Activated CD4-positive, alpha-beta T cell treated with anti-CD3 and anti-CD28 coated beads, Interleukin-2, amount 10 ng/mL, durations not matched to agents 24 days and 14 days (primary cell): ENCODE data around the gene HADH. TPM values are rescaled to one million over a fixed set of nuclear protein-coding genes. Genes with fewer than 3 reads are reported as not detected.
"Not testable (repeated sequence)": the region's sequence is repeated elsewhere in the genome, so short reads cannot be mapped to it uniquely, and the experiment has no call there.

Experiments used
- DNase-seq: peaks from one replicate; pipeline ENCODE4 v3.0.0; 2022
- H3K27ac Mint-ChIP-seq: one replicate; pipeline ENCODE4 v1.8.0; 2022; ENCODE audit warnings: mild to moderate bottlenecking, mixed read lengths
- H3K27me3 Mint-ChIP-seq: one replicate; pipeline ENCODE4 v1.8.0; 2022; ENCODE audit warnings: mixed read lengths
- H3K36me3 Mint-ChIP-seq: one replicate; pipeline ENCODE4 v1.8.0; 2022; ENCODE audit warnings: low read depth, mild to moderate bottlenecking, mixed read lengths
- H3K4me1 Mint-ChIP-seq: one replicate; pipeline ENCODE4 v1.8.0; 2021; ENCODE audit warnings: mixed read lengths
- H3K4me3 Mint-ChIP-seq: one replicate; pipeline ENCODE4 v1.8.0; 2022; ENCODE audit warnings: mild to moderate bottlenecking, moderate library complexity, mixed read lengths
- H3K9me3 Mint-ChIP-seq: one replicate; pipeline ENCODE4 v1.8.0; 2021; ENCODE audit warnings: mixed read lengths
- intact Hi-C: fragments of 100-400 bp; cut with micrococcal nuclease; formaldehyde crosslinking; loops from one replicate; pipeline ENCODE4 v1.15.1; 2023
- total RNA-seq: library from RNA; stranded (reverse); gene quantifications from 2 replicates; pipeline ENCODE4 v1.2.3, GENCODE V29; 2022

Gene HADH
- total RNA-seq, 1 donor from 2014 or later, result 37.2 TPM

- Mint-ChIP-seq H3K4me3 (no peak overlapping the region), H3K27me3 (no peaks in the 10 kb centered on the region), H3K27ac (no peak overlapping the region), H3K36me3 (peaks cover 24% of the 10 kb centered on the region), H3K4me1 (peaks cover 17% of the 10 kb centered on the region), H3K9me3 (peaks cover 7% of the 10 kb centered on the region)
- DNase-seq, result no peak
- intact Hi-C loops, result no loop called here
Measured at GRCh38 chr4:108004646-108005045, 15.0 kb downstream of the HADH start.

- intact Hi-C loops, result no loop called here
- H3K9me3 Mint-ChIP-seq, result peaks cover 3% of the 10 kb centered on the region
- DNase-seq, result no peak
- H3K4me1 Mint-ChIP-seq, result peaks cover 17% of the 10 kb centered on the region
- H3K4me3 Mint-ChIP-seq, result no peak overlapping the region
- no peak overlapping the region for H3K27ac Mint-ChIP-seq
- H3K27me3 Mint-ChIP-seq, result no peaks in the 10 kb centered on the region
- H3K36me3 Mint-ChIP-seq, result peaks cover 21% of the 10 kb centered on the region
Measured at GRCh38 chr4:108005807-108006206, 16.1 kb downstream of the HADH start.

GRCh38 chr4:108006361-108006760 lies 16.7 kb downstream of the HADH start:
- peaks cover 14% of the 10 kb centered on the region for H3K4me1 Mint-ChIP-seq
- no peaks in the 10 kb centered on the region for H3K27me3 Mint-ChIP-seq
- H3K27ac Mint-ChIP-seq, result no peak overlapping the region
- H3K4me3 Mint-ChIP-seq, result no peak overlapping the region
- intact Hi-C loops, result no loop called here
- no peaks in the 10 kb centered on the region for H3K9me3 Mint-ChIP-seq
- DNase-seq, result no peak
- H3K36me3 Mint-ChIP-seq, result peaks cover 21% of the 10 kb centered on the region

- intact Hi-C loops, result no loop called here
- no peak overlapping the region for H3K27ac Mint-ChIP-seq
- DNase-seq, result no peak
- peaks cover 15% of the 10 kb centered on the region for H3K4me1 Mint-ChIP-seq
- H3K4me3 Mint-ChIP-seq, result no peak overlapping the region
- H3K27me3 Mint-ChIP-seq, result no peaks in the 10 kb centered on the region
- H3K36me3 Mint-ChIP-seq, result peaks cover 28% of the 10 kb centered on the region
- H3K9me3 Mint-ChIP-seq, result no peaks in the 10 kb centered on the region
Measured at GRCh38 chr4:108007984-108008383, 18.3 kb downstream of the HADH start.

GRCh38 chr4:108008721-108009120 lies 19.0 kb downstream of the HADH start:
- Mint-ChIP-seq H3K9me3 (no peaks in the 10 kb centered on the region), H3K27me3 (no peaks in the 10 kb centered on the region), H3K27ac (no peak overlapping the region), H3K4me3 (no peak overlapping the region), H3K36me3 (peaks cover 29% of the 10 kb centered on the region), H3K4me1 (peaks cover 17% of the 10 kb centered on the region)
- intact Hi-C loops, result no loop called here
- no peak for DNase-seq

- Mint-ChIP-seq H3K9me3 (no peaks in the 10 kb centered on the region), H3K4me1 (peaks cover 13% of the 10 kb centered on the region), H3K27ac (no peak overlapping the region), H3K27me3 (no peaks in the 10 kb centered on the region), H3K4me3 (no peak overlapping the region), H3K36me3 (peaks cover 34% of the 10 kb centered on the region)
- intact Hi-C loops, result loop anchor here (10.0 kb wide), 1 partner anchor 1395 kb away; no protein-coding TSS in a partner anchor
- DNase-seq, result no peak
Measured at GRCh38 chr4:108010167-108010566, 20.5 kb downstream of the HADH start.

- not testable (repeated sequence) for H3K27ac Mint-ChIP-seq, H3K27me3 Mint-ChIP-seq, DNase-seq, H3K4me1 Mint-ChIP-seq, H3K4me3 Mint-ChIP-seq, H3K9me3 Mint-ChIP-seq
- peaks cover 38% of the 10 kb centered on the region for H3K36me3 Mint-ChIP-seq
- intact Hi-C loops, result loop anchor here (10.0 kb wide), 1 partner anchor 1392 kb away; no protein-coding TSS in a partner anchor
Measured at GRCh38 chr4:108012382-108012781, 22.7 kb downstream of the HADH start.

- H3K36me3 Mint-ChIP-seq, result peaks cover 37% of the 10 kb centered on the region
- no peak overlapping the region for H3K27ac Mint-ChIP-seq
- no peak for DNase-seq
- H3K4me1 Mint-ChIP-seq, result peaks cover 7% of the 10 kb centered on the region
- H3K9me3 Mint-ChIP-seq, result no peaks in the 10 kb centered on the region
- no peak overlapping the region for H3K4me3 Mint-ChIP-seq
- no peaks in the 10 kb centered on the region for H3K27me3 Mint-ChIP-seq
- intact Hi-C loops, result loop anchor here (10.0 kb wide), 1 partner anchor 1391 kb away; no protein-coding TSS in a partner anchor
Measured at GRCh38 chr4:108013327-108013726, 23.6 kb downstream of the HADH start.

GRCh38 chr4:108013955-108014354 lies 24.3 kb downstream of the HADH start:
- H3K4me3 Mint-ChIP-seq, result no peak overlapping the region
- DNase-seq, result no peak
- H3K27me3 Mint-ChIP-seq, result no peaks in the 10 kb centered on the region
- H3K9me3 Mint-ChIP-seq, result no peaks in the 10 kb centered on the region
- intact Hi-C loops, result loop anchor here (10.0 kb wide), 1 partner anchor 1391 kb away; no protein-coding TSS in a partner anchor
- H3K27ac Mint-ChIP-seq, result no peak overlapping the region
- peaks cover 36% of the 10 kb centered on the region for H3K36me3 Mint-ChIP-seq
- peaks cover 9% of the 10 kb centered on the region for H3K4me1 Mint-ChIP-seq

GRCh38 chr4:108018040-108018883 lies 28.6 kb downstream of the HADH start:
- Mint-ChIP-seq H3K27ac (no peak overlapping the region), H3K4me1 (peaks cover 20% of the 10 kb centered on the region), H3K36me3 (peaks cover 22% of the 10 kb centered on the region), H3K9me3 (no peaks in the 10 kb centered on the region), H3K27me3 (no peaks in the 10 kb centered on the region), H3K4me3 (no peak overlapping the region)
- intact Hi-C loops, result loop anchor here (1.0 to 10.0 kb wide), 4 partner anchors 475 to 1387 kb away; no protein-coding TSS in a partner anchor
- DNase-seq, result peak; percentile 95

GRCh38 chr4:108018884-108019187 lies 29.1 kb downstream of the HADH start:
- no peak for DNase-seq
- H3K9me3 Mint-ChIP-seq, result no peaks in the 10 kb centered on the region
- H3K4me1 Mint-ChIP-seq, result peaks cover 22% of the 10 kb centered on the region
- no peaks in the 10 kb centered on the region for H3K27me3 Mint-ChIP-seq
- H3K27ac Mint-ChIP-seq, result no peak overlapping the region
- intact Hi-C loops, result loop anchor here (1.0 to 10.0 kb wide), 4 partner anchors 474 to 1386 kb away; no protein-coding TSS in a partner anchor
- peaks cover 24% of the 10 kb centered on the region for H3K36me3 Mint-ChIP-seq
- H3K4me3 Mint-ChIP-seq, result no peak overlapping the region

- intact Hi-C loops, result no loop called here
- no peak overlapping the region for H3K27ac Mint-ChIP-seq
- no peak for DNase-seq
- H3K4me1 Mint-ChIP-seq, result peaks cover 37% of the 10 kb centered on the region
- H3K36me3 Mint-ChIP-seq, result peaks cover 50% of the 10 kb centered on the region
- H3K4me3 Mint-ChIP-seq, result no peak overlapping the region
- no peaks in the 10 kb centered on the region for H3K9me3 Mint-ChIP-seq
- H3K27me3 Mint-ChIP-seq, result no peaks in the 10 kb centered on the region
Measured at GRCh38 chr4:108024085-108024877, 34.6 kb downstream of the HADH start.

GRCh38 chr4:108024878-108025165 lies 35.1 kb downstream of the HADH start:
- Mint-ChIP-seq H3K4me1 (peaks cover 37% of the 10 kb centered on the region), H3K36me3 (peaks cover 45% of the 10 kb centered on the region), H3K27me3 (no peaks in the 10 kb centered on the region), H3K27ac (no peak overlapping the region), H3K9me3 (no peaks in the 10 kb centered on the region), H3K4me3 (no peak overlapping the region)
- intact Hi-C loops, result no loop called here
- DNase-seq, result no peak
